AG04450 (cell line): ENCODE results near the gene SLC13A5. TPM values are rescaled to one million over a fixed set of nuclear protein-coding genes. Genes with fewer than 3 reads are reported as not detected.

Experiments used
- CTCF ChIA-PET: fragments of 300-600, 350-600 bp; formaldehyde crosslinking; extraction: SDS; loops from one replicate; lab custom pipeline; 2022; ENCODE audit warnings: antibody characterized with exemption, inconsistent platforms; lab: Charles Lee
- POLR2A ChIA-PET: fragments of 350-600 bp; formaldehyde crosslinking; extraction: SDS; loops from one replicate; lab custom pipeline; 2021; ENCODE audit warnings: antibody characterized with exemption, inconsistent platforms; lab: Yijun Ruan, JAX
- DNase-seq: peaks from one replicate; pipeline ENCODE4 v3.0.0-alpha.2; 2011; ENCODE audit warnings: low read depth, low spot score
- H3K27ac ChIP-seq: one replicate; pipeline ENCODE4 v1.5.1; 2012; ENCODE audit warnings: low read depth, low read length, control low read depth
- H3K27me3 ChIP-seq: one replicate; pipeline ENCODE4 v1.6.0; 2012; ENCODE audit warnings: low read length; ENCODE audit not compliant: control insufficient read depth, insufficient read depth
- H3K4me3 ChIP-seq: 2 replicates; pipeline ENCODE4 v1.5.1; 2011; ENCODE audit warnings: mild to moderate bottlenecking, low read depth, low read length, control low read depth
- H3K9me3 ChIP-seq: 2 replicates; pipeline ENCODE4 v1.5.1; 2012; ENCODE audit warnings: low read length; ENCODE audit not compliant: control insufficient read depth, insufficient read depth
- CTCF ChIP-seq: IDR thresholded peaks from 2 replicates; pipeline ENCODE4 v1.5.1; 2011; ENCODE audit warnings: low read depth, low read length, control low read depth, inconsistent platforms
- polyA plus RNA-seq: library from polyadenylated mRNA; depleted of rRNA; stranded (reverse); fragments of >200 nt; gene quantifications from 2 replicates; pipeline ENCODE4 v1.2.3, GENCODE V29; 2011

The SLC13A5 gene
- polyA plus RNA-seq, 1 experiment, result not detected

- ChIA-PET POLR2A (no interaction called here), CTCF (no interaction called here)
- no peak overlapping the region for H3K27ac ChIP-seq
Observed at GRCh38 chr17:6708357-6708961, 4.7 kb downstream of the SLC13A5 start.

GRCh38 chr17:6706996-6707395, 6.2 kb downstream of the SLC13A5 start:
- H3K27ac ChIP-seq, result no peak overlapping the region
- TF ChIP-seq CTCF, result no peak
- CTCF ChIA-PET, result interaction anchor here (0.9 to 2.3 kb wide), 2 partner anchors 136 to 204 kb away, joined by 3 to 8 read pairs; no protein-coding TSS in a partner anchor
- H3K27me3 ChIP-seq, result peaks cover 25% of the 10 kb centered on the region
- POLR2A ChIA-PET, result no interaction called here
- no peak overlapping the region for H3K4me3 ChIP-seq
- H3K9me3 ChIP-seq, result no peaks in the 10 kb centered on the region
- no peak for DNase-seq

More at GRCh38 chr17:6708357-6708961, 4.7 kb downstream of the SLC13A5 start:
- H3K4me3 ChIP-seq, result no peak overlapping the region
- H3K27me3 ChIP-seq, result peaks cover 38% of the 10 kb centered on the region
- DNase-seq, result no peak
- TF ChIP-seq CTCF, result no peak
- no peaks in the 10 kb centered on the region; the same call in 1 of the 2 replicates for H3K9me3 ChIP-seq

- H3K27me3 ChIP-seq, result peaks cover 20% of the 10 kb centered on the region
- CTCF ChIA-PET, result interaction anchor here (2.3 kb wide), 1 partner anchor 137 kb away, joined by 8 read pairs; no protein-coding TSS in a partner anchor
- POLR2A ChIA-PET, result no interaction called here
Observed at GRCh38 chr17:6706499-6706898, 6.7 kb downstream of the SLC13A5 start.

GRCh38 chr17:6704470-6705052, 8.6 kb downstream of the SLC13A5 start:
- CTCF ChIA-PET, result no interaction called here
- no peak for TF ChIP-seq CTCF

More at GRCh38 chr17:6706499-6706898, 6.7 kb downstream of the SLC13A5 start:
- no peak for TF ChIP-seq CTCF
- no peak for DNase-seq
- Histone ChIP-seq H3K9me3 (no peaks in the 10 kb centered on the region), H3K27ac (no peak overlapping the region), H3K4me3 (no peak overlapping the region)

GRCh38 chr17:6703751-6704150, 9.4 kb downstream of the SLC13A5 start:
- Histone ChIP-seq H3K9me3 (no peaks in the 10 kb centered on the region), H3K27me3 (peaks cover 14% of the 10 kb centered on the region), H3K4me3 (no peak overlapping the region), H3K27ac (no peak overlapping the region)
- ChIA-PET CTCF (no interaction called here), POLR2A (no interaction called here)
- no peak for DNase-seq
- TF ChIP-seq CTCF, result no peak

More at GRCh38 chr17:6704470-6705052, 8.6 kb downstream of the SLC13A5 start:
- POLR2A ChIA-PET, result no interaction called here
- peaks cover 16% of the 10 kb centered on the region for H3K27me3 ChIP-seq
- DNase-seq, result no peak
- H3K9me3 ChIP-seq, result no peaks in the 10 kb centered on the region
- no peak overlapping the region for H3K27ac ChIP-seq
- H3K4me3 ChIP-seq, result no peak overlapping the region
